Kidney glomerular epithelial cell (primary cell): ENCODE results near the gene ACACB.

ENCODE experiments used
- DNase-seq: peaks from one replicate; lab custom pipeline; 2025; lab: John Stamatoyannopoulos, UW

ACACB gene

DNA sequence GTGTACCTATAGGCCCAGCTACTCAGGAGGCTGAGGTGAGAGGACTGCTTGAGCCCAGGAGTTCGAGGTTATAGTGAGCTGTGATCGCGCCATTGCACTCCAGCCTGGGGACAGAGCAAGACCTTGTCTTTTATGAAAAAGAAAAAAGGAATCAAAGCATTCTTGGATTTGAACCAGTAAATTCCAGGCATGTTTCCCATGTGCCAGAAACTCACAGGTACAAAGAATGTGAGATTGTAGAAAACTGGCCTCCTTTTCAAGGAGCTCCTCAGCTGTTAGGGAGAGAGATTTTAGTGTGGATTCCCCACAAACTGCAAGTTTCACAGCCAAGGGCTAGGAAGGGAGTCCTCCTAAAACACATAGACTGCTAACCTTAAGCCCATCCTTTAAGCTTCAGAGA is 97.7 kb downstream of the ACACB start:
- peak; percentile 6 for DNase-seq

- no peak for DNase-seq
Measured at GRCh38 chr12:109218996-109219395, 102.6 kb downstream of the ACACB start.

GRCh38 chr12:109219938-109220337 is 103.6 kb downstream of the ACACB start:
- DNase-seq: no peak

GRCh38 chr12:109221277-109221931 is 105.0 kb downstream of the ACACB start:
- no peak for DNase-seq

- DNase-seq: no peak
Measured at GRCh38 chr12:109222062-109222461, 105.7 kb downstream of the ACACB start.

- DNase-seq: no peak
Measured at GRCh38 chr12:109222496-109222895, 106.1 kb downstream of the ACACB start.

- no peak for DNase-seq
Measured at GRCh38 chr12:109223211-109223610, 106.8 kb downstream of the ACACB start.

DNA sequence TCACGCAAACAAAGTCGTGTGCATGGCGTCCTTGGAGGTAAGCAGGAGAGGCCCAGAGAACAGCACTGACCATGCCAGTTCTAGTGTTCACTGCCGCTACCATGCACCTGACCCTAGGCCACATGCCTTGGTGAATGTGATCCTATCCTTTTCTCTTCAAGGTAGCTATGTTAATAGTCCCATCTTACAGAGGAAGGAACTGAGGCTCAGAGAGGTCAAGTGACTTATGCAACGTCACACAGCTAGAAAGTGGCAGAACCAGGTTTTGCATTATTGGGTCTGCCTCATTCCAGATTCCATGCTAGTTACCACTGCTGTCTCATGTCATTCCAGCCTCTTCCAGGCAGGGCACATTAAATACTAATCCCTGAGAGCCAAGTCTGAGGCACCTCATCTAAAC is 107.5 kb downstream of the ACACB start:
- no peak for DNase-seq

- no peak for DNase-seq
Measured at GRCh38 chr12:109228664-109229063, 112.3 kb downstream of the ACACB start.

GRCh38 chr12:109230193-109230592 is 113.8 kb downstream of the ACACB start:
- DNase-seq: no peak

DNA sequence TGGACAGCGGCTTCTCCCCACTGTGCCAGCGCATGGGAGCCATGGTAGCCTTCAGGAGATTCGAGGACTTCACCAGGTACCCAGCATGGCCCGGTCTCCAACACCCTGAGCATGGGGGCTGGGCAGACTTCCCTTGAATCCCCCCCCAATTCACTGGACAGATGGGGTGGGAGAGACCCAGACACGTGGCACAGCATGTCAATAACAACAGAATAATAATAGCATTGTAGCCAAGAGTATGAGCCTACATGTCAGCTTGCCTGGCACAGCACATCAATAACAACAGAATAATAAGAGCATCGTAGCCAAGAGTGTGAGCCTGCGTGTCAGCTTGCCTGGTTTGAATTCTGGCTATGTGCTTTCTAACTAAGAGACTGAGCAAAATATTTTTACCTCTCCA is 116.3 kb downstream of the ACACB start:
- DNase-seq: no peak

- no peak for DNase-seq
Measured at GRCh38 chr12:109234012-109234411, 117.6 kb downstream of the ACACB start.

- DNase-seq: no peak
Measured at GRCh38 chr12:109236257-109236656, 119.9 kb downstream of the ACACB start.

DNA sequence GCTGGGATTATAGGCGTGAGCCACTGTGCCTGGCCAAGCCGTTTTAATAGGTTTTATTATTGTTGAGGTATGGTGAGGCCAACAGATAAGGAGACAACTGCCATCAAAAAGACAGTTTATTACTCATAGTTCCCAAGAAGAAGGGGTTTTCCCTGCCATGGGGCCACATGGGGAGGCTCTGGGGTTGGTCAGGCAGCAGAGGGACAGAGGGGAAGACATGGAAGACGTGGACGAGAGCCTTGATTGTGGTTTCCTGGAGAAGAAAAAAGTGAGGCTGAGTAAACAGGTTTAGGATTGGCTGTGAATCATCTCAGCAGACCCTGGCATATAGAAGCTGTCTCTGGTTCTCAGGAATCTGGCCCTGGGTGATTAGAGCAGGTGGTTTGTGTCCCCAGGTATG is 122.8 kb downstream of the ACACB start:
- DNase-seq: no peak

DNA sequence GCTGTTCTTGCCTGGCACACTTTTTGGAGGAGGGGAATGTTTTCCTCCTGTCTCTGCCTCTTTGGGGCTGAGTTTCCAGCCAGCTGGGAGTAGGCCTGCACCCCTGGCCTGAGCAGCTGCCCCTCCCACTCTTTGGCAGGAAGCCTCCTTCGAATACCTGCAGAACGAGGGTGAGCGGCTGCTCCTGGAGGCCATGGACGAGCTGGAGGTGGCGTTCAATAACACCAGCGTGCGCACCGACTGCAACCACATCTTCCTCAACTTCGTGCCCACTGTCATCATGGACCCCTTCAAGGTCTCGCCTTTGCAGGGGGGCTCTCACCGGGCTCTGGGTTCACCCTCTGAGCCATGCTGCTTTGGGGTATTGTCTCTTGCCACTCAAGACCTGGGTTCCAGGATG is 123.3 kb downstream of the ACACB start:
- no peak for DNase-seq

DNA sequence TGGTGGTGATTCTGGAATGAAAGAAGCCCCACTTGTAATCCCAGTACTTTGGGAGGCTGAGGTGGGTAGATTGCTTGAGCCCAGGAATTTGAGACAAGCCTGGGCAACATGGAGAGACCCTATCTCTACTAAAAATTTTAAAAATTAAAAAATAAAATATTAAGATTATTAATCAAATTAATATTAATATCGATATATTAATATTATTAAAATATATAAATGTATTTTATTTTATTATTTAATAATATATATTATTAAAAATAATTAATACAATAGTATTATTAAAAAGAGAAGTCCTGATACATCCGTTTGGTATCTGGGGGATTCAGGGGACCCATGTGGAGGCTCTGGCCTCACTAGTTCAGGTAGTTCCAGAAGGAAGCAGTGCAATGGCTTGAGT is 124.0 kb downstream of the ACACB start:
- DNase-seq: no peak

GRCh38 chr12:109241936-109242335 is 125.5 kb downstream of the ACACB start:
- DNase-seq: no peak

- no peak for DNase-seq
Measured at GRCh38 chr12:109244073-109244472, 127.7 kb downstream of the ACACB start.

DNA sequence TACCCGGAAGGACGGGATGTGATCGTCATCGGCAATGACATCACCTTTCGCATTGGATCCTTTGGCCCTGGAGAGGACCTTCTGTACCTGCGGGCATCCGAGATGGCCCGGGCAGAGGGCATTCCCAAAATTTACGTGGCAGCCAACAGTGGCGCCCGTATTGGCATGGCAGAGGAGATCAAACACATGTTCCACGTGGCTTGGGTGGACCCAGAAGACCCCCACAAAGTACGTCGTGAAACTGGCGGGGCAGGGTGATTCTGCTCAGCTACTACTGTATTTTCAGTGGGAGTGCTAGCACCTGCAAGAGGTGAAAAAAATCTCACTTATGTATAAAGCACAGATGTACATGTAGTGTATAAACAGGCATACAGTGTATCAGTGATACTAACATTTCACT is 129.8 kb downstream of the ACACB start:
- DNase-seq: no peak

- no peak for DNase-seq
Measured at GRCh38 chr12:109247831-109248654, 131.7 kb downstream of the ACACB start.

- DNase-seq: no peak
Measured at GRCh38 chr12:109250523-109250922, 134.1 kb downstream of the ACACB start.

DNA sequence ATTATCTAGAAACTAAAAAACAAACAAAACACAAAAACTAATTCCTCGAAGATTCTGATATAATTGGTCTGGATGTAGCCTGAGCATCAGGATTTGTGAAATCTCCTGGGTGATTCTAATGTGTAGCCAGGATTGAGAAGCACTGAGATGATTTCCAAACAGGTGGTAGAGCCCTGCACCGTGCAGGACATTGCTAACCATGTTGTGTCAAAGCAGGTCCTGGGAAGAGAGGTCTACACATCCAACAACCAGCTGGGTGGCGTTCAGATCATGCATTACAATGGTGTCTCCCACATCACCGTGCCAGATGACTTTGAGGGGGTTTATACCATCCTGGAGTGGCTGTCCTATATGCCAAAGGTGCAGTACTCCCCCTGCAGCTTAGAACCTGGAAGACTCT is 136.4 kb downstream of the ACACB start:
- DNase-seq: no peak

DNA sequence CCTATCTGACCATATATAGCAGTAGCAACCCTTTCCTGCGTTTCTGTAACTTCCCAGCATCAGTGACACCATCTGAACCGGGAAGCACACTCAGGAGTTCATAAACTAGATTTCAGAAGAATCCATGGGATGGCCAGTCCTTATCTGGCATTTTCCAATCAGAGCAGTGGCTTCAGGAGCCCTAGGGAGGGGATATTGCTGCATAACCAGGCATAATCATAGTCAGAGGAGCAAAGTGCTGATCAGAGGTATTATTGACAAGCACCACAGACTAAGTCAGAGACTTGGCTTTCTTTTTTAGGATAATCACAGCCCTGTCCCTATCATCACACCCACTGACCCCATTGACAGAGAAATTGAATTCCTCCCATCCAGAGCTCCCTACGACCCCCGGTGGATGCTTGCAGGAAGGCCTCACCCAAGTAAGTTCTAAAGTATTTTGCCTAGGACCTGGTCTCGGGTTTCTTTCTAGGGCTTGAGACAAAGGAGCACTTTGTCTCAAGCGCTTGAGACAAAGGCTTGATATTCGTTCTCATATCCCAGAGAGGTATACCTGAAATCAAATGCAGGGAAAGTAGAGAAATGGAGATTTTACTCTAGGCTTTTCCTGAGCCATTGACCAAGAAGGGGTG is 137.6 kb downstream of the ACACB start:
- DNase-seq: no peak
